Hepatocyte (in vitro differentiated cells): ENCODE measurements around the gene FBXL5.

Experiments
- EZH2 ChIP-seq: fragments of 200-600 bp; sonication (generic); IDR thresholded peaks from 2 replicates; pipeline ENCODE4 v1.6.1; 2016; ENCODE audit warnings: antibody characterized with exemption, mild to moderate bottlenecking, borderline replicate concordance
- TF ChIP-seq, protein P1 (sequence below): fragments of 200-600 bp; sonication (generic); IDR thresholded peaks from 2 replicates; pipeline ENCODE4 v1.5.1; 2016; ENCODE audit warnings: antibody characterized with exemption, mild to moderate bottlenecking; ENCODE audit not compliant: poor library complexity

DNA sequence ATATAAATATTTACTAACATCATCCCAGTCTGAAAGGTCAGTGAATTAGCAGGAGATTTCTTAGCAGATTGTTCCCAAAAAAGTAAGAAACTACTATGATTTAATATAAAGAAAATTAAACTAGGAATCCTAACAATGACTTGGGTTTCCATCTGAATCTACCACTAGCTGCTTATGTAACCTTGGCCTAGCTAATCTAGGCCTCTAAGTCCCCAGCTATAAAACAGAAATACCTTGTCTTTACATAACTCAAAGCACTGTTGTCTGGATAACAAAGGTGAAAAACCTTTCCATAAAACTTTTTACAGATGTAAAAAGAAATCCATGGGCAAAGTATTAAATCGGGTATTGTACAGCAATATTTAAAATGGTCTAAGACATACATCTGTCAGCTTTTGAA is 3.0 kb downstream of the FBXL5 start:
- TF ChIP-seq, protein P1, sequence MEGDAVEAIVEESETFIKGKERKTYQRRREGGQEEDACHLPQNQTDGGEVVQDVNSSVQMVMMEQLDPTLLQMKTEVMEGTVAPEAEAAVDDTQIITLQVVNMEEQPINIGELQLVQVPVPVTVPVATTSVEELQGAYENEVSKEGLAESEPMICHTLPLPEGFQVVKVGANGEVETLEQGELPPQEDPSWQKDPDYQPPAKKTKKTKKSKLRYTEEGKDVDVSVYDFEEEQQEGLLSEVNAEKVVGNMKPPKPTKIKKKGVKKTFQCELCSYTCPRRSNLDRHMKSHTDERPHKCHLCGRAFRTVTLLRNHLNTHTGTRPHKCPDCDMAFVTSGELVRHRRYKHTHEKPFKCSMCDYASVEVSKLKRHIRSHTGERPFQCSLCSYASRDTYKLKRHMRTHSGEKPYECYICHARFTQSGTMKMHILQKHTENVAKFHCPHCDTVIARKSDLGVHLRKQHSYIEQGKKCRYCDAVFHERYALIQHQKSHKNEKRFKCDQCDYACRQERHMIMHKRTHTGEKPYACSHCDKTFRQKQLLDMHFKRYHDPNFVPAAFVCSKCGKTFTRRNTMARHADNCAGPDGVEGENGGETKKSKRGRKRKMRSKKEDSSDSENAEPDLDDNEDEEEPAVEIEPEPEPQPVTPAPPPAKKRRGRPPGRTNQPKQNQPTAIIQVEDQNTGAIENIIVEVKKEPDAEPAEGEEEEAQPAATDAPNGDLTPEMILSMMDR: no peak
- TF ChIP-seq EZH2: no peak
